Measurements from ENCODE around the gene MAMDC2. TPM values are rescaled to one million over a fixed set of nuclear protein-coding genes. Genes with fewer than 3 reads are reported as not detected.

The MAMDC2 gene
- polyA plus RNA-seq, 1 experiment, result 28.0 TPM

- Histone ChIP-seq H3K36me3 (ENCODE audit: control insufficient read depth, insufficient read depth, low read length) (no peaks in the 10 kb centered on the region), H3K27me3 (ENCODE audit: control insufficient read depth, insufficient read depth, low read length) (no peaks in the 10 kb centered on the region), H3K4me3 (ENCODE audit: low read depth, low read length) (no peak overlapping the region)
- no peak for TF ChIP-seq CTCF (IDR thresholded peaks at IDR 0.05; ENCODE audit: insufficient read depth, low read depth, low read length)
- DNase-seq (ENCODE audit: low read depth), result no peak
- ChIA-PET CTCF (interaction anchor here (0.7 kb wide), 1 partner anchor 35 kb away, joined by 3 read pairs; no protein-coding TSS in a partner anchor), POLR2A (no interaction called here)
Measured at GRCh38 chr9:70066874-70067273, 23.2 kb downstream of the MAMDC2 start.

- POLR2A ChIA-PET, result no interaction called here
- H3K36me3 ChIP-seq (ENCODE audit: control insufficient read depth, insufficient read depth, low read length), result no peaks in the 10 kb centered on the region
- no peak overlapping the region for H3K4me3 ChIP-seq (ENCODE audit: low read depth, low read length)
- CTCF ChIA-PET, result no interaction called here
- TF ChIP-seq CTCF (IDR thresholded peaks at IDR 0.05; ENCODE audit: insufficient read depth, low read depth, low read length), result no peak
- H3K27me3 ChIP-seq (ENCODE audit: control insufficient read depth, insufficient read depth, low read length), result no peaks in the 10 kb centered on the region
- no peak for DNase-seq (ENCODE audit: low read depth)
Measured at GRCh38 chr9:70069704-70070103, 26.1 kb downstream of the MAMDC2 start.

GRCh38 chr9:70073193-70073592, 29.5 kb downstream of the MAMDC2 start:
- no peak for DNase-seq (ENCODE audit: low read depth)
- ChIA-PET POLR2A (no interaction called here), CTCF (interaction anchor here (0.6 to 2.1 kb wide), 7 partner anchors 8 to 156 kb away, joined by 3 to 8 read pairs (median 5); no protein-coding TSS in a partner anchor)
- Histone ChIP-seq H3K27me3 (ENCODE audit: control insufficient read depth, insufficient read depth, low read length) (no peaks in the 10 kb centered on the region), H3K36me3 (ENCODE audit: control insufficient read depth, insufficient read depth, low read length) (no peaks in the 10 kb centered on the region), H3K4me3 (ENCODE audit: low read depth, low read length) (no peak overlapping the region)
- TF ChIP-seq CTCF (IDR thresholded peaks at IDR 0.05; ENCODE audit: insufficient read depth, low read depth, low read length), result no peak

- Histone ChIP-seq H3K27me3 (ENCODE audit: control insufficient read depth, insufficient read depth, low read length) (no peaks in the 10 kb centered on the region), H3K4me3 (ENCODE audit: low read depth, low read length) (no peak overlapping the region), H3K36me3 (ENCODE audit: control insufficient read depth, insufficient read depth, low read length) (no peaks in the 10 kb centered on the region)
- ChIA-PET CTCF (interaction anchor here (0.6 to 2.1 kb wide), 6 partner anchors 12 to 251 kb away, joined by 3 to 8 read pairs (median 4); no protein-coding TSS in a partner anchor), POLR2A (no interaction called here)
- TF ChIP-seq CTCF (IDR thresholded peaks at IDR 0.05; ENCODE audit: insufficient read depth, low read depth, low read length), result no peak
- no peak for DNase-seq (ENCODE audit: low read depth)
Measured at GRCh38 chr9:70073756-70074155, 30.1 kb downstream of the MAMDC2 start.

GRCh38 chr9:70076678-70077077, 33.0 kb downstream of the MAMDC2 start:
- no peaks in the 10 kb centered on the region for H3K27me3 ChIP-seq (ENCODE audit: control insufficient read depth, insufficient read depth, low read length)
- ChIA-PET POLR2A (no interaction called here), CTCF (no interaction called here)
- DNase-seq (ENCODE audit: low read depth), result no peak
- H3K36me3 ChIP-seq (ENCODE audit: control insufficient read depth, insufficient read depth, low read length), result no peaks in the 10 kb centered on the region
- H3K4me3 ChIP-seq (ENCODE audit: low read depth, low read length), result no peak overlapping the region
- no peak for TF ChIP-seq CTCF (IDR thresholded peaks at IDR 0.05; ENCODE audit: insufficient read depth, low read depth, low read length)

All from BJ (cell line).